LNCAP (cell line): ENCODE data around the gene MFAP2.

Source experiments
- CTCF ChIP-seq: fragments of 450-650 bp; IDR thresholded peaks from 2 replicates; pipeline ENCODE4 v1.5.1; 2017; ENCODE audit warnings: mild to moderate bottlenecking

Gene MFAP2

GRCh38 chr1:16986560-16986959, 6.1 kb upstream of the MFAP2 start:
- TF ChIP-seq CTCF = no peak

- no peak for TF ChIP-seq CTCF
Observed at GRCh38 chr1:16986113-16986512, 5.7 kb upstream of the MFAP2 start.

GRCh38 chr1:16984717-16985116, 4.3 kb upstream of the MFAP2 start:
- no peak for TF ChIP-seq CTCF

GRCh38 chr1:16983649-16984048, 3.2 kb upstream of the MFAP2 start:
- no peak for TF ChIP-seq CTCF

GRCh38 chr1:16982902-16983301, 2.5 kb upstream of the MFAP2 start:
- no peak for TF ChIP-seq CTCF

- TF ChIP-seq CTCF = no peak
Observed at GRCh38 chr1:16981269-16981849, 939 bp upstream of the MFAP2 start.

- no peak for TF ChIP-seq CTCF
Observed at GRCh38 chr1:16979475-16980327, 719 bp downstream of the MFAP2 start.
